ENCODE data around the gene PPP2R2B.

PPP2R2B gene

DNA sequence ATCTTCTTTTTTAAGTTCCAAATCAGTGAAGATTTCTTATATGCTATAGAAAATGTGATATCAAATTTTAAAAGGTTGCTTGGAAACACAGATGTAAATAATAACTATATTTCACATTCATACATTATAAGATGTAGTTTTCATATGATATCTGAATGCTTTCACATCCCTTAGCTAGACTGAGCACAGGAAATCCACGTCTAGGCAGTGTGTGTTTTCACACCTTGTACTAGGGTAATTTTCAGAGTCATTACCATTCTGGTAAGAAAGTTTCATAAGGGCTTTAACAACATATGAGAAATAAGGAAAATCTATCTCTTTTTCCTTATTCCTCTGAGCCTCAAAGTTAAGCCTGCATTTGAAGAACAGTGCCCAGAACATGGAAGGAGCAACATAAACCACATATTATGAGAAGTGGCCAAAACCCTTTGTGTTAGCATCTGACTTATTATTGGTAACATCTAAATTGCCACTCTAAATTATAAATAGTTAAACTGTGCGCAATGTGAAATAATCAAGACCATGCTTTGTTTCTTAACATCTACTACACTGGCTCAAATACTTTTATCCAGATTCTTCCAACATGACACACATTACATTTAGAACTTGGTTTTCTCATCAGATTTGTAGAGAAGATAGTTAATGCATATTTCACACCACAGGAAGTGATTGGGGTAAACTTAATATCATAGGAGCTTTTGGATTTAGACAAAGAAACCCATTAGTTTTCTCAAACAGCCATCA lies 113.3 kb downstream of the PPP2R2B start:
- Histone ChIP-seq H3K4me2 (ENCODE audit: low read length, poor library complexity, severe bottlenecking) (no peak overlapping the region), H4K91ac (ENCODE audit: low read length) (no peak overlapping the region), H3K14ac (ENCODE audit: low read length in 2 of 2) (no peak overlapping the region), H3K9ac (ENCODE audit: low read length) (no peak overlapping the region), H3K23ac (ENCODE audit: low read length in 2 of 2) (no peak overlapping the region), H2AK5ac (ENCODE audit: low read length, severe bottlenecking) (no peak overlapping the region), H3K36me3 (ENCODE audit: control insufficient read depth in 1 of 2, insufficient read depth in 2 of 2, low read depth in 1 of 2, low read length in 2 of 2) (no peaks in the 10 kb centered on the region), H2BK5ac (ENCODE audit: low read depth, low read length, poor library complexity, severe bottlenecking) (no peak overlapping the region), H2BK15ac (ENCODE audit: low read depth, poor library complexity, severe bottlenecking) (no peak overlapping the region), H2AFZ (ENCODE audit: low read depth, low read length) (no peak overlapping the region), H3K9me3 (ENCODE audit: control insufficient read depth, low read length) (no peaks in the 10 kb centered on the region), H3K4me3 (ENCODE audit: insufficient read depth in 1 of 2, low read depth in 1 of 2, low read length in 2 of 2) (no peak overlapping the region), H3K4me1 (ENCODE audit: control insufficient read depth, insufficient read depth, low read depth, low read length) (no peaks in the 10 kb centered on the region), H2BK12ac (ENCODE audit: low read length in 2 of 2) (no peak overlapping the region), H3K79me1 (replicated peaks; ENCODE audit: low read length, poor library complexity, severe bottlenecking) (no peaks in the 10 kb centered on the region), H3K18ac (ENCODE audit: low read depth in 1 of 2, low read length in 2 of 2) (no peak overlapping the region), H3K27ac (ENCODE audit: low read length, poor library complexity, severe bottlenecking) (no peak overlapping the region), H3K27me3 (ENCODE audit: control insufficient read depth in 1 of 2, insufficient read depth in 1 of 2, low read length in 2 of 2) (no peaks in the 10 kb centered on the region), H3K4ac (ENCODE audit: low read depth in 1 of 2, low read length in 2 of 2) (no peak overlapping the region), H2BK120ac (ENCODE audit: low read depth, low read length) (no peak overlapping the region), H4K8ac (ENCODE audit: low read length) (no peak overlapping the region)
- DNase-seq = no peak
- WGBS = 60% methylated on average over 2 of the region's 2 CpGs

DNA sequence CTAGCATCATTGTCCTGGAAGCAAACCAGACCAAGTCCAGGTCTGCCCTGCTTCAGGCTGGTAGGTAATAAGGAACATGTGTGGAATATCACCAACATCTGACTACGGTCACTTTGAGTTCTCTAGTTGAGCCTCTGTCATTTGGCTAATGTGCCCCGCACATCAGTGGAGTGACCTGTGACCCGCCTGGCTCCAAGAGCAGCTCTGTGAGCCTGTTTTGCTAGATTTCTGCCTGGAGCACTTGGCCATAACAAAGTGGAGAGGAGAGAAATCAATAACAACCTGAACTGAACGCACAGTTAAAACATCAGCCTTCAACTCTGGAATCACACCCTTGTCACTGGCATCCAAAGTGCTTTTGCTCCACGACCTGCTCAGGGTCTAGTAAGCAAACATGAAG lies 115.7 kb downstream of the PPP2R2B start:
- no peak overlapping the region for H2BK5ac ChIP-seq (ENCODE audit: low read depth, low read length, poor library complexity, severe bottlenecking)
- H3K79me1 ChIP-seq (replicated peaks; ENCODE audit: low read length, poor library complexity, severe bottlenecking) = no peaks in the 10 kb centered on the region
- no peak overlapping the region for H3K4me3 ChIP-seq (ENCODE audit: insufficient read depth in 1 of 2, low read depth in 1 of 2, low read length in 2 of 2)
- H3K23ac ChIP-seq (ENCODE audit: low read length in 2 of 2) = no peak overlapping the region
- no peaks in the 10 kb centered on the region for H3K4me1 ChIP-seq (ENCODE audit: control insufficient read depth, insufficient read depth, low read depth, low read length)
- no peak overlapping the region for H2BK12ac ChIP-seq (ENCODE audit: low read length in 2 of 2)
- no peak overlapping the region for H2BK15ac ChIP-seq (ENCODE audit: low read depth, poor library complexity, severe bottlenecking)
- H3K4me2 ChIP-seq (ENCODE audit: low read length, poor library complexity, severe bottlenecking) = no peak overlapping the region
- no peak overlapping the region for H3K27ac ChIP-seq (ENCODE audit: low read length, poor library complexity, severe bottlenecking)
- DNase-seq = no peak
- H3K9ac ChIP-seq (ENCODE audit: low read length) = no peak overlapping the region
- H3K4ac ChIP-seq (ENCODE audit: low read depth in 1 of 2, low read length in 2 of 2) = no peak overlapping the region
- no peak overlapping the region for H3K18ac ChIP-seq (ENCODE audit: low read depth in 1 of 2, low read length in 2 of 2)
- 70% methylated on average over 5 of the region's 5 CpGs for WGBS
- H3K36me3 ChIP-seq (ENCODE audit: control insufficient read depth in 1 of 2, insufficient read depth in 2 of 2, low read depth in 1 of 2, low read length in 2 of 2) = no peaks in the 10 kb centered on the region
- H4K8ac ChIP-seq (ENCODE audit: low read length) = no peak overlapping the region
- no peak overlapping the region for H2AFZ ChIP-seq (ENCODE audit: low read depth, low read length)
- no peak overlapping the region for H2BK120ac ChIP-seq (ENCODE audit: low read depth, low read length)
- H3K14ac ChIP-seq (ENCODE audit: low read length in 2 of 2) = no peak overlapping the region
- H3K9me3 ChIP-seq (ENCODE audit: control insufficient read depth, low read length) = no peaks in the 10 kb centered on the region
- H4K91ac ChIP-seq (ENCODE audit: low read length) = no peak overlapping the region
- no peaks in the 10 kb centered on the region for H3K27me3 ChIP-seq (ENCODE audit: control insufficient read depth in 1 of 2, insufficient read depth in 1 of 2, low read length in 2 of 2)
- no peak overlapping the region for H2AK5ac ChIP-seq (ENCODE audit: low read length, severe bottlenecking)

- Histone ChIP-seq H3K9me3 (ENCODE audit: control insufficient read depth, low read length) (no peaks in the 10 kb centered on the region), H4K91ac (ENCODE audit: low read length) (no peak overlapping the region), H2BK12ac (ENCODE audit: low read length in 2 of 2) (no peak overlapping the region), H4K8ac (ENCODE audit: low read length) (no peak overlapping the region), H3K14ac (ENCODE audit: low read length in 2 of 2) (no peak overlapping the region), H3K23ac (ENCODE audit: low read length in 2 of 2) (no peak overlapping the region), H2BK15ac (ENCODE audit: low read depth, poor library complexity, severe bottlenecking) (no peak overlapping the region), H3K36me3 (ENCODE audit: control insufficient read depth in 1 of 2, insufficient read depth in 2 of 2, low read depth in 1 of 2, low read length in 2 of 2) (no peaks in the 10 kb centered on the region), H2AK5ac (ENCODE audit: low read length, severe bottlenecking) (no peak overlapping the region), H3K4ac (ENCODE audit: low read depth in 1 of 2, low read length in 2 of 2) (no peak overlapping the region), H3K27me3 (ENCODE audit: control insufficient read depth in 1 of 2, insufficient read depth in 1 of 2, low read length in 2 of 2) (no peaks in the 10 kb centered on the region), H2BK5ac (ENCODE audit: low read depth, low read length, poor library complexity, severe bottlenecking) (no peak overlapping the region), H3K4me1 (ENCODE audit: control insufficient read depth, insufficient read depth, low read depth, low read length) (no peaks in the 10 kb centered on the region), H3K27ac (ENCODE audit: low read length, poor library complexity, severe bottlenecking) (no peak overlapping the region), H3K4me3 (ENCODE audit: insufficient read depth in 1 of 2, low read depth in 1 of 2, low read length in 2 of 2) (no peak overlapping the region), H3K79me1 (replicated peaks; ENCODE audit: low read length, poor library complexity, severe bottlenecking) (no peaks in the 10 kb centered on the region), H2AFZ (ENCODE audit: low read depth, low read length) (no peak overlapping the region), H3K18ac (ENCODE audit: low read depth in 1 of 2, low read length in 2 of 2) (no peak overlapping the region), H3K4me2 (ENCODE audit: low read length, poor library complexity, severe bottlenecking) (no peak overlapping the region), H2BK120ac (ENCODE audit: low read depth, low read length) (no peak overlapping the region), H3K9ac (ENCODE audit: low read length) (peak overlapping the region; percentile 6)
- WGBS = 78% methylated on average over 1 of the region's 1 CpG
- DNase-seq = no peak
These were observed 116.7 kb downstream of the PPP2R2B start for GRCh38 chr5:146761811-146762210.

GRCh38 chr5:146758938-146759337 lies 119.6 kb downstream of the PPP2R2B start:
- Histone ChIP-seq H2AK5ac (ENCODE audit: low read length, severe bottlenecking) (no peak overlapping the region), H2BK120ac (ENCODE audit: low read depth, low read length) (no peak overlapping the region), H3K4me2 (ENCODE audit: low read length, poor library complexity, severe bottlenecking) (no peak overlapping the region), H4K8ac (ENCODE audit: low read length) (no peak overlapping the region), H2BK15ac (ENCODE audit: low read depth, poor library complexity, severe bottlenecking) (no peak overlapping the region), H2AFZ (ENCODE audit: low read depth, low read length) (no peak overlapping the region), H3K4me3 (ENCODE audit: insufficient read depth in 1 of 2, low read depth in 1 of 2, low read length in 2 of 2) (no peak overlapping the region), H3K14ac (ENCODE audit: low read length in 2 of 2) (no peak overlapping the region), H3K27ac (ENCODE audit: low read length, poor library complexity, severe bottlenecking) (no peak overlapping the region), H3K79me1 (replicated peaks; ENCODE audit: low read length, poor library complexity, severe bottlenecking) (no peaks in the 10 kb centered on the region), H4K91ac (ENCODE audit: low read length) (no peak overlapping the region), H3K9ac (ENCODE audit: low read length) (no peak overlapping the region), H3K36me3 (ENCODE audit: control insufficient read depth in 1 of 2, insufficient read depth in 2 of 2, low read depth in 1 of 2, low read length in 2 of 2) (no peaks in the 10 kb centered on the region), H3K4me1 (ENCODE audit: control insufficient read depth, insufficient read depth, low read depth, low read length) (no peaks in the 10 kb centered on the region), H3K4ac (ENCODE audit: low read depth in 1 of 2, low read length in 2 of 2) (no peak overlapping the region), H3K23ac (ENCODE audit: low read length in 2 of 2) (no peak overlapping the region), H3K27me3 (ENCODE audit: control insufficient read depth in 1 of 2, insufficient read depth in 1 of 2, low read length in 2 of 2) (no peaks in the 10 kb centered on the region), H2BK12ac (ENCODE audit: low read length in 2 of 2) (no peak overlapping the region), H3K18ac (ENCODE audit: low read depth in 1 of 2, low read length in 2 of 2) (no peak overlapping the region), H3K9me3 (ENCODE audit: control insufficient read depth, low read length) (no peaks in the 10 kb centered on the region), H2BK5ac (ENCODE audit: low read depth, low read length, poor library complexity, severe bottlenecking) (no peak overlapping the region)
- no peak for DNase-seq

All from mesenchymal stem cell (in vitro differentiated cells and primary cell).